Fibroblast of pulmonary artery (primary cell): ENCODE results near the gene KCNN4.
A peak's percentile ranks its signal among the peaks of the same experiment; 100 is the strongest.

Experiments
- DNase-seq: peaks from one replicate; pipeline ENCODE4 v3.0.0-alpha.2; 2010; ENCODE audit warnings: low read depth
- H3K4me3 ChIP-seq: replicated peaks from 2 replicates; pipeline ENCODE4 v1.5.1; 2011; ENCODE audit warnings: low read depth, mild to moderate bottlenecking, control low read depth, low read length, moderate library complexity
- TF ChIP-seq, protein P1 (sequence below): IDR thresholded peaks from 2 replicates; pipeline ENCODE4 v1.5.1; 2011; ENCODE audit warnings: mild to moderate bottlenecking, control low read depth, low read length, inconsistent platforms; ENCODE audit errors: missing control alignments

KCNN4 gene

GRCh38 chr19:43739439-43740235 lies 41.1 kb downstream of the KCNN4 start:
- DNase-seq = no peak
- TF ChIP-seq, protein P1, sequence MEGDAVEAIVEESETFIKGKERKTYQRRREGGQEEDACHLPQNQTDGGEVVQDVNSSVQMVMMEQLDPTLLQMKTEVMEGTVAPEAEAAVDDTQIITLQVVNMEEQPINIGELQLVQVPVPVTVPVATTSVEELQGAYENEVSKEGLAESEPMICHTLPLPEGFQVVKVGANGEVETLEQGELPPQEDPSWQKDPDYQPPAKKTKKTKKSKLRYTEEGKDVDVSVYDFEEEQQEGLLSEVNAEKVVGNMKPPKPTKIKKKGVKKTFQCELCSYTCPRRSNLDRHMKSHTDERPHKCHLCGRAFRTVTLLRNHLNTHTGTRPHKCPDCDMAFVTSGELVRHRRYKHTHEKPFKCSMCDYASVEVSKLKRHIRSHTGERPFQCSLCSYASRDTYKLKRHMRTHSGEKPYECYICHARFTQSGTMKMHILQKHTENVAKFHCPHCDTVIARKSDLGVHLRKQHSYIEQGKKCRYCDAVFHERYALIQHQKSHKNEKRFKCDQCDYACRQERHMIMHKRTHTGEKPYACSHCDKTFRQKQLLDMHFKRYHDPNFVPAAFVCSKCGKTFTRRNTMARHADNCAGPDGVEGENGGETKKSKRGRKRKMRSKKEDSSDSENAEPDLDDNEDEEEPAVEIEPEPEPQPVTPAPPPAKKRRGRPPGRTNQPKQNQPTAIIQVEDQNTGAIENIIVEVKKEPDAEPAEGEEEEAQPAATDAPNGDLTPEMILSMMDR = no peak
- no peak overlapping the region for H3K4me3 ChIP-seq

DNA sequence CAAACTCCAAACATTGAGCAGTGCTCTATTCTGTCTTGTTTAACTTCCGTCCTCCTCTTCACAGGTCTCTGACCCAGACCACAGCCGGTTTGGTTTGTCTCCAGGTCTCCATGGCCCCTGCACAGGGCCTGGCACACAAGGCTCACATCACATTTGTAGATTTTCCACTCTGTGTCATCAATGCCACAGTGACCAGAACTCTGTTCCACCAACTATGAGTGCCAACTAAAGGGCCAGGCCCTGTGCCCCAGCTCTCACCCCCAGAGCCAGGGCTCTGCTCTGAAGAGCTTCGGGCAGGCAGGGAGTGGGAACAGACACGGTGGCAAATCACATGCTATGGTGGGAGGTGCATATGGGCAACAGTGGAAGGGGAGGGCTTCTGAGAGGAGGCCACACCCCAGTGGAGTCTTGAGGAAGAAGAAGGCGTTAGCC lies 42.0 kb downstream of the KCNN4 start:
- no peak for DNase-seq
- TF ChIP-seq, protein P1 = no peak
- no peak overlapping the region for H3K4me3 ChIP-seq

- DNase-seq = peak; percentile 21
- TF ChIP-seq, protein P1 = no peak
- no peak overlapping the region for H3K4me3 ChIP-seq
These were observed 44.8 kb downstream of the KCNN4 start for GRCh38 chr19:43735957-43736356.

- H3K4me3 ChIP-seq = no peak overlapping the region
- DNase-seq = no peak
- TF ChIP-seq, protein P1 = no peak
These were observed 45.8 kb downstream of the KCNN4 start for GRCh38 chr19:43735013-43735412.

GRCh38 chr19:43731846-43732245 lies 48.9 kb downstream of the KCNN4 start:
- TF ChIP-seq, protein P1 = no peak

DNA sequence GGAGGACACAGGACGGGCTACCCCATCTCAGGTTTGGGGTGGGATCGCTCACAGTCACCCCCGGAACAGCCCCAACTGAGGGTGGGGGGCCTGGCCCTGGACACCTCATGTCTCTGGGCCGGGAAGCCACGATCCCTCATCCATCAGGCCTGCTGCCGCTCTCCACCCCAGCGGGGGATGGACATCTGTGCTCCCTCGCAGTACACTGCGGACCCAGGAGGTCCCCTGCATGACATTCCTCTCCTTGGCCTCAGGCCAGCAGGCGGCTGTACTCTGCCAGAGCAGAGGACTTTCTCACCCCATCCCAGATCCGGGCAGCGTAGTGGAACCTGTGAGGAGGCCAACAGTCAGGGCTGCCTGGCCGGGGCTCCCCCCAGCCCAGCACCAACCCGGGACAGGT lies 49.4 kb downstream of the KCNN4 start:
- TF ChIP-seq, protein P1 = no peak
- DNase-seq = no peak
- no peak overlapping the region for H3K4me3 ChIP-seq

More at GRCh38 chr19:43731846-43732245, 48.9 kb downstream of the KCNN4 start:
- no peak overlapping the region for H3K4me3 ChIP-seq
- DNase-seq = no peak

GRCh38 chr19:43729919-43730318 lies 50.9 kb downstream of the KCNN4 start:
- DNase-seq = no peak
- no peak overlapping the region for H3K4me3 ChIP-seq
- TF ChIP-seq, protein P1 = no peak
